ENCODE data around the gene F13A1.

Gene F13A1

GRCh38 chr6:6331946-6332601 lies 11.6 kb upstream of the F13A1 start (continued):
- no peak for TF ChIP-seq KLF7 (tag by site-specific recombination; IDR thresholded peaks at IDR 0.05; ENCODE audit: borderline replicate concordance)

GRCh38 chr6:6331393-6331792 lies 10.9 kb upstream of the F13A1 start:
- H3K9me3 ChIP-seq (ENCODE audit: control insufficient read depth, insufficient read depth, low read depth, low read length) = no peaks in the 10 kb centered on the region
- ChIA-PET CTCF (no interaction called here), POLR2A (no interaction called here)
- TF ChIP-seq MZF1 (tag by site-specific recombination; IDR thresholded peaks at IDR 0.05; ENCODE audit: borderline replicate concordance) (no peak), FEZF1 (tag by site-specific recombination; IDR thresholded peaks at IDR 0.05) (no peak), SP2 (tag by site-specific recombination; IDR thresholded peaks at IDR 0.05) (no peak), ZNF488 (tag by site-specific recombination; IDR thresholded peaks at IDR 0.05) (no peak), ZNF391 (tag by site-specific recombination; IDR thresholded peaks at IDR 0.05; ENCODE audit: borderline replicate concordance, low read depth) (no peak), ZSCAN18 (tag by site-specific recombination; IDR thresholded peaks at IDR 0.05) (no peak), GLIS1 (tag by site-specific recombination; IDR thresholded peaks at IDR 0.05) (no peak), ZNF239 (tag by site-specific recombination; IDR thresholded peaks at IDR 0.05) (no peak), CTCF (tag by site-specific recombination; IDR thresholded peaks at IDR 0.05) (no peak), ZSCAN5A (tag by site-specific recombination; IDR thresholded peaks at IDR 0.05) (no peak), INSM2 (tag by site-specific recombination; IDR thresholded peaks at IDR 0.05) (no peak), GLIS2 (tag by site-specific recombination; IDR thresholded peaks at IDR 0.05) (no peak)
- no peak overlapping the region for H3K27ac ChIP-seq (ENCODE audit: extremely low read depth, low read depth, low read length)
- H3K36me3 ChIP-seq (ENCODE audit: control insufficient read depth in 2 of 2, insufficient read depth in 1 of 2, low read length in 2 of 2) = no peaks in the 10 kb centered on the region
- H3K4me3 ChIP-seq (ENCODE audit: low read depth, low read length) = no peak overlapping the region
- no peaks in the 10 kb centered on the region for H3K4me1 ChIP-seq (ENCODE audit: control insufficient read depth, insufficient read depth, low read length)

- no peaks in the 10 kb centered on the region for H3K9me3 ChIP-seq (ENCODE audit: control insufficient read depth, insufficient read depth, low read depth, low read length)
- no peak overlapping the region for H3K4me3 ChIP-seq (ENCODE audit: low read depth, low read length)
- H3K36me3 ChIP-seq (ENCODE audit: control insufficient read depth in 2 of 2, insufficient read depth in 1 of 2, low read length in 2 of 2) = no peaks in the 10 kb centered on the region
- ChIA-PET POLR2A (no interaction called here), CTCF (interaction anchor here (1.4 kb wide), 1 partner anchor 15 kb away, joined by 5 read pairs; no protein-coding TSS in a partner anchor)
- H3K27ac ChIP-seq (ENCODE audit: extremely low read depth, low read depth, low read length) = no peak overlapping the region
- no peak for TF ChIP-seq ZNF175 (tag by site-specific recombination; IDR thresholded peaks at IDR 0.05)
- no peaks in the 10 kb centered on the region for H3K4me1 ChIP-seq (ENCODE audit: control insufficient read depth, insufficient read depth, low read length)
These were observed 9.9 kb upstream of the F13A1 start for GRCh38 chr6:6330407-6330806.
